Measurements from ENCODE around the gene OR5C1.

DNA sequence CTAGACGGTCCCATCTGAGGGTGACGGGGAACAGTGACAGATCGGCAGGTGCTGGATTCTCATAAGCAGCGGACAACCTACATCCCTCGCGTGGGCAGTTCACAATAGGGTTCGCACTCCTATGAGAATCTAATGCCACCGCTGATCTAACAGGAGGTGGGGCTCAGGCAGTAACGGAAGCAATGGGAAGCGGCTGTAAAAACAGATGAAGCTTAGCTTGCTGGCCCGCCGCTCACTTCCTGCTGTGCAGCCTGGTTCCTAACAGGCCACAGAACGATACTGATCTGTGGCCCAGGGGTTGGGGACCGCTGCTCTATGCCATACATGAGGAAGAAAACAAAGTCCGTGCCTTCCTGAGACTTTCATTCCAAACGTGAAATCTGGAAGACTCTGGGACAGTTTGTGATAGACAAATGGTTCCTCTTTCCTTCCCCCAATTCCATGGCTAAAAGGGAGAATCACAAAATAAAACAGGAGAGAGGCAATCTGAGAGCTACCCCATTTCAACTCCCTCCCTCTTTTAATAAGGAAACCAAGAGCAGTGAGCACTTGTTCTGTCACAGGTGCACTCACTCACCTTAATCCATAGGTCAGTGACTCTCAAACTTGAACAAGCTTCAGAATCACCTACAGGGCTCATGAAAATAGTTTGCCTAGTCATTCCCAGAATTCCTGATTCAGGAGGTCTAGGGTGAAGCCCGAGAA, 27.6 kb downstream of the OR5C1 start:
- TF ChIP-seq, protein P1, sequence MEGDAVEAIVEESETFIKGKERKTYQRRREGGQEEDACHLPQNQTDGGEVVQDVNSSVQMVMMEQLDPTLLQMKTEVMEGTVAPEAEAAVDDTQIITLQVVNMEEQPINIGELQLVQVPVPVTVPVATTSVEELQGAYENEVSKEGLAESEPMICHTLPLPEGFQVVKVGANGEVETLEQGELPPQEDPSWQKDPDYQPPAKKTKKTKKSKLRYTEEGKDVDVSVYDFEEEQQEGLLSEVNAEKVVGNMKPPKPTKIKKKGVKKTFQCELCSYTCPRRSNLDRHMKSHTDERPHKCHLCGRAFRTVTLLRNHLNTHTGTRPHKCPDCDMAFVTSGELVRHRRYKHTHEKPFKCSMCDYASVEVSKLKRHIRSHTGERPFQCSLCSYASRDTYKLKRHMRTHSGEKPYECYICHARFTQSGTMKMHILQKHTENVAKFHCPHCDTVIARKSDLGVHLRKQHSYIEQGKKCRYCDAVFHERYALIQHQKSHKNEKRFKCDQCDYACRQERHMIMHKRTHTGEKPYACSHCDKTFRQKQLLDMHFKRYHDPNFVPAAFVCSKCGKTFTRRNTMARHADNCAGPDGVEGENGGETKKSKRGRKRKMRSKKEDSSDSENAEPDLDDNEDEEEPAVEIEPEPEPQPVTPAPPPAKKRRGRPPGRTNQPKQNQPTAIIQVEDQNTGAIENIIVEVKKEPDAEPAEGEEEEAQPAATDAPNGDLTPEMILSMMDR (IDR thresholded peaks at IDR 0.05; ENCODE audit: low read length), result no peak
- TF ChIP-seq EZH2 (optimal IDR thresholded peaks at IDR 0.05; ENCODE audit: low read depth, low read length) (no peak), EZH2phosphoT487 (IDR thresholded peaks at IDR 0.05; ENCODE audit: low read length) (no peak)

Data from MM.1S (cell line).